GM23338 (cell line): ENCODE measurements around the gene BATF3. TPM values are rescaled to one million over a fixed set of nuclear protein-coding genes. Genes with fewer than 3 reads are reported as not detected.
"Not testable (repeated sequence)": the region's sequence is repeated elsewhere in the genome, so short reads cannot be mapped to it uniquely, and the experiment has no call there.

Experiments
- ATAC-seq: fragments of 200-7000 bp; cut with Tn5 transposase; 3 replicates; pipeline ENCODE4 v1.9.1; 2020
- DNase-seq: peaks from one replicate; pipeline ENCODE4 v3.0.0-alpha.2; 2015; ENCODE audit warnings: low spot score
- H2AFZ ChIP-seq: fragments of 200-600 bp; sonication (generic); 2 replicates; pipeline ENCODE4 v1.8.0; 2016; ENCODE audit warnings: antibody characterized with exemption, mild to moderate bottlenecking, moderate library complexity
- H3F3A ChIP-seq: fragments of 200-600 bp; sonication (generic); replicated peaks from 2 replicates; pipeline ENCODE4 v1.8.0; 2017; ENCODE audit warnings: antibody characterized with exemption, mixed run types, low read depth
- H3K27ac ChIP-seq: fragments of 200-600 bp; sonication (generic); 2 replicates; pipeline ENCODE4 v1.6.1; 2016; ENCODE audit warnings: low read depth
- H3K27me3 ChIP-seq: fragments of 200-600 bp; sonication (generic); 2 replicates; pipeline ENCODE4 v1.8.0; 2016; ENCODE audit warnings: mild to moderate bottlenecking, mixed run types, moderate library complexity; ENCODE audit not compliant: insufficient read depth
- H3K36me3 ChIP-seq: fragments of 200-600 bp; sonication (generic); 2 replicates; pipeline ENCODE4 v1.8.0; 2016; ENCODE audit warnings: mild to moderate bottlenecking; ENCODE audit not compliant: insufficient read depth
- H3K4me1 ChIP-seq: fragments of 200-600 bp; sonication (generic); 2 replicates; pipeline ENCODE4 v1.8.0; 2016; ENCODE audit warnings: mild to moderate bottlenecking, moderate library complexity; ENCODE audit not compliant: insufficient read depth
- H3K4me2 ChIP-seq: fragments of 200-600 bp; sonication (generic); 2 replicates; pipeline ENCODE4 v1.7.1; 2017; ENCODE audit warnings: mixed run types
- H3K4me3 ChIP-seq: fragments of 200-600 bp; sonication (generic); 2 replicates; pipeline ENCODE4 v1.6.1; 2016; ENCODE audit warnings: mixed run types
- H3K79me2 ChIP-seq: fragments of 200-600 bp; sonication (generic); replicated peaks from 2 replicates; pipeline ENCODE4 v1.8.0; 2017; ENCODE audit warnings: mild to moderate bottlenecking; ENCODE audit not compliant: insufficient read depth
- H3K9me2 ChIP-seq: fragments of 200-600 bp; sonication (generic); 2 replicates; pipeline ENCODE4 v1.8.0; 2017; ENCODE audit not compliant: insufficient read depth
- H4K20me1 ChIP-seq: fragments of 200-600 bp; sonication (generic); replicated peaks from 2 replicates; pipeline ENCODE4 v1.8.0; 2017; ENCODE audit warnings: mild to moderate bottlenecking; ENCODE audit not compliant: insufficient read depth
- H3K27ac Mint-ChIP-seq: 2 replicates; pipeline ENCODE4 v1.8.0; 2020; ENCODE audit warnings: inconsistent platforms, mild to moderate bottlenecking, moderate library complexity, mixed read lengths
- H3K27me3 Mint-ChIP-seq: 3 replicates; pipeline ENCODE4 v1.8.0; 2022; ENCODE audit warnings: low read depth, mild to moderate bottlenecking, moderate library complexity, mixed read lengths, inconsistent platforms; ENCODE audit not compliant: insufficient read depth, poor library complexity
- H3K36me3 Mint-ChIP-seq: 3 replicates; pipeline ENCODE4 v1.8.0; 2021; ENCODE audit warnings: low read depth, mild to moderate bottlenecking, inconsistent platforms, moderate library complexity, mixed read lengths
- H3K4me1 Mint-ChIP-seq: 3 replicates; pipeline ENCODE4 v1.8.0; 2020; ENCODE audit warnings: mild to moderate bottlenecking, inconsistent platforms, mixed read lengths
- H3K4me3 Mint-ChIP-seq: 3 replicates; pipeline ENCODE4 v1.8.0; 2021; ENCODE audit warnings: moderate library complexity, mild to moderate bottlenecking, inconsistent platforms, mixed read lengths
- H3K9me3 Mint-ChIP-seq: 3 replicates; pipeline ENCODE4 v1.8.0; 2020; ENCODE audit warnings: moderate library complexity, mild to moderate bottlenecking, inconsistent platforms, mixed read lengths
- CREB1 ChIP-seq: fragments of 250-450 bp; sonication (Bioruptor Pico); IDR thresholded peaks from 2 replicates; pipeline ENCODE4 v1.5.0; 2020; ENCODE audit warnings: low read depth, mild to moderate bottlenecking, moderate library complexity
- JUNB ChIP-seq: IDR thresholded peaks from one replicate; pipeline ENCODE4 v1.6.1; 2016; ENCODE audit warnings: antibody characterized with exemption; ENCODE audit not compliant: unreplicated experiment
- REST ChIP-seq: IDR thresholded peaks from one replicate; pipeline ENCODE4 v1.6.1; 2018; ENCODE audit warnings: antibody characterized with exemption; ENCODE audit not compliant: unreplicated experiment
- STAT1 ChIP-seq: IDR thresholded peaks from one replicate; pipeline ENCODE4 v1.6.1; 2016; ENCODE audit warnings: antibody characterized with exemption; ENCODE audit not compliant: unreplicated experiment
- ZNF331 ChIP-seq: fragments of 250-450 bp; sonication (Bioruptor Pico); IDR thresholded peaks from 2 replicates; pipeline ENCODE4 v1.5.0; 2020; ENCODE audit warnings: low read depth, mild to moderate bottlenecking, moderate library complexity
- polyA plus RNA-seq: library from polyadenylated mRNA; unstranded; fragments of >200 nt; fragmentation: Nextera tagmentation; extraction: Ambion mirVana; gene quantifications from 2 replicates; pipeline ENCODE4 v1.2.1, GENCODE V29; 2016
- total RNA-seq: library from RNA; depleted of rRNA; stranded (reverse); fragments of >200 nt; shearing (Covaris generic); gene quantifications from 2 replicates; pipeline ENCODE4 v1.2.3, GENCODE V29; 2014

BATF3 gene
- total and polyA plus RNA-seq, 2 experiments from 2014 or later, result 3.6 to 7.8 TPM

- not testable (repeated sequence) for H3K4me1 ChIP-seq, H3K9me2 ChIP-seq, H3K27me3 ChIP-seq, H3K27me3 Mint-ChIP-seq, H4K20me1 ChIP-seq, H3K27ac Mint-ChIP-seq, H3K79me2 ChIP-seq, H3K4me3 ChIP-seq, H3F3A ChIP-seq, H3K4me1 Mint-ChIP-seq, H3K4me3 Mint-ChIP-seq, H3K27ac ChIP-seq, H3K36me3 ChIP-seq, DNase-seq, H3K4me2 ChIP-seq, ATAC-seq, H2AFZ ChIP-seq
- peaks cover 43% of the 10 kb centered on the region for H3K36me3 Mint-ChIP-seq
- peaks cover 30% of the 10 kb centered on the region for H3K9me3 Mint-ChIP-seq
Measured at GRCh38 chr1:212724679-212725078, 25.0 kb upstream of the BATF3 start.

- H3K27ac ChIP-seq, result 0 out of 2 replicates have a peak overlapping the region, but pooled peaks have one; percentile 26
- Mint-ChIP-seq H3K4me1 (no peaks in the 10 kb centered on the region; the same call in 2 of the 3 replicates), H3K9me3 (peaks cover 30% of the 10 kb centered on the region), H3K27ac (no peak overlapping the region), H3K36me3 (peaks cover 36% of the 10 kb centered on the region), H3K4me3 (no peak overlapping the region), H3K27me3 (peaks cover 1% of the 10 kb centered on the region)
- 0 out of 2 replicates have a peak, but pooled peaks cover 4% of the 10 kb centered on the region for H3F3A ChIP-seq
- TF ChIP-seq STAT1 (no peak), CREB1 (CRISPR knock-in tag) (no peak), REST (no peak), JUNB (no peak), ZNF331 (CRISPR knock-in tag) (no peak)
- no peaks in the 10 kb centered on the region for H3K9me2 ChIP-seq
- H3K79me2 ChIP-seq, result no peaks in the 10 kb centered on the region
- no peak overlapping the region for H3K4me3 ChIP-seq
- H3K27me3 ChIP-seq, result no peaks in the 10 kb centered on the region
- H3K4me2 ChIP-seq, result no peak overlapping the region
- no peaks in the 10 kb centered on the region for H3K36me3 ChIP-seq
- no peak for DNase-seq
- no peaks in the 10 kb centered on the region for H3K4me1 ChIP-seq
- no peak for ATAC-seq
- H4K20me1 ChIP-seq, result no peaks in the 10 kb centered on the region
- H2AFZ ChIP-seq, result no peak overlapping the region
Measured at GRCh38 chr1:212722270-212722957, 22.8 kb upstream of the BATF3 start.
